Measurements from ENCODE around the gene NRGN.

GRCh38 chr11:124760806-124761205 is 21.1 kb downstream of the NRGN start:
- TF ChIP-seq CTCF (conservative IDR thresholded peaks at IDR 0.05; ENCODE audit: low read length) = no peak
- no peak for TF ChIP-seq EZH2phosphoT487 (IDR thresholded peaks at IDR 0.05; ENCODE audit: borderline replicate concordance, low read depth, low read length)

Measured in OCI-LY7 (cell line).